Measurements from ENCODE around the gene FAM47E.
A peak's percentile ranks its signal among the peaks of the same experiment; 100 is the strongest.

FAM47E gene, protein sequence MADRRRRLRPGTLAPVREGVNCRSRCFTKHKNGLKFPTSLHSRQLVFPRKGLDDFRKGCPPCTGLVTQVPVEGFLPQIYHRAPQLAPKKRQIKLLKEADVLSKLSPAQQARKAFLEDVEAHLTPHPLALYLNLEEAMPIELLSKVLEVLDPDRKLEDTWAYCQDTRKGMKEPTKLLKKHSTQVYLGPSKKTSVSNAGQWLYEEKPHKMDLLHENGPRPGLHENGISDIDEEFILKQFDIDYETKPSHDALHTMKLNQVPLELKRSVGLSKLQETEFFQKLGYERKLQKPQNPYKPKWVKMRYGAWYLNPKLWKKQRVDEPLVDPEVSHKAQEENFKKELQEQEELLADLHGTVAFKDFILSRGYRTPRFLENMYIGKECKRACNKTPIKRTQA

GRCh38 chr4:76251441-76252270 lies at the start of gene FAM47E:
Gene FAM47E, plus strand, starts transcription at chr4:76251721. Its CDS starts 26 bp downstream, at chr4:76251747.
- H3K27ac ChIP-seq = peak within 1 kb of the TSS; percentile 74
- peak; percentile 92 for TF ChIP-seq CTCF (conservative IDR thresholded peaks at IDR 0.05)

DNA sequence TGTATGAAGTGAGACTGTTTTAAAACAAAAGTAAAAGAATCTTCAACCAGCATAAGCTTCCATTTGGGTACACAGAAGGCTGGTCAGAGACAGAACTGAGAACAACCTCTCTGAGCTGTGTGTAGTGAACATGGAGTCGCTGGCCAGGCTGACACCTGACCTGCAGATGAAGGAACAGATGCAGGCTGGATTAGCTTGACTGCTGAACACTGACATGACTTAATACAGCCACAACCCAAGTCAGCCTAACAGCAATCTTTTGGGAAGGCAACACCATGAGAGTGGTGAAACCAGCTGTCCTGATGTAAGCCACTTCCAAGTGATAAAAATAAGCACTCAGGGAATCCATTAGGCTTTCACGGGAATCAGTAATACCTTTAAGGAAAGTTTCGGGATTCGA lies 48.0 kb upstream of the FAM47E start:
- no peak for TF ChIP-seq CTCF (conservative IDR thresholded peaks at IDR 0.05)
- no peak overlapping the region for H3K27ac ChIP-seq

- TF ChIP-seq CTCF (conservative IDR thresholded peaks at IDR 0.05) = no peak
- H3K27ac ChIP-seq = no peak overlapping the region
These were observed 46.6 kb upstream of the FAM47E start for GRCh38 chr4:76204936-76205335.

DNA sequence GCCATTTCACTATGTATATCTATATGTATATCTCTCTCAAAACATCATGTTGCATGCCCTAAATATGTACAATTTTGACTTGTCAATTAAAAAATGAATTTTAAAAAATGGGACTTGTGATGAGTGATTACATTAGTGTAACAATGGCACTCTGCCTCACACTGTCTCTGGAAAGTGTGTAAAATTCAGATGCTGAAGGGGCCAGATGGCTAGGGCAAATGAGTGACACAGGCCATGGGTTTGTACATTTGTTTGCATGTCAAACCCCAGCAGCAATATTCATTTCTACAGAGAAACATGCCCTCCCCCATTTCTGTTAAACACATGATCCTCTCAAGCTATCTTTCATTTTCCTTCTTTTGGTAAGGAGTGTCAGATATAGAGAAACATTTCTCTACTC lies 46.0 kb upstream of the FAM47E start:
- no peak overlapping the region for H3K27ac ChIP-seq
- no peak for TF ChIP-seq CTCF (conservative IDR thresholded peaks at IDR 0.05)

- H3K27ac ChIP-seq = peak overlapping the region; percentile 98
- no peak for TF ChIP-seq CTCF (conservative IDR thresholded peaks at IDR 0.05)
These were observed 45.1 kb upstream of the FAM47E start for GRCh38 chr4:76206222-76206942.

GRCh38 chr4:76207549-76207948 lies 44.0 kb upstream of the FAM47E start:
- H3K27ac ChIP-seq = peak overlapping the region; percentile 98
- no peak for TF ChIP-seq CTCF (conservative IDR thresholded peaks at IDR 0.05)
